B cell (primary cell): ENCODE measurements around the gene TSEN34. TPM values are rescaled to one million over a fixed set of nuclear protein-coding genes. Genes with fewer than 3 reads are reported as not detected.
"Not testable (repeated sequence)": the region's sequence is repeated elsewhere in the genome, so short reads cannot be mapped to it uniquely, and the experiment has no call there.

Source experiments
- ATAC-seq: fragments of 200-7000 bp; cut with Tn5 transposase; one replicate; pipeline ENCODE4 v1.10.0; 2021; ENCODE audit warnings: low read depth, mild to moderate bottlenecking, moderate number of reproducible peaks, moderate library complexity
- CTCF ChIA-PET: fragments of 350-600 bp; sonication (Branson Sonifier 250); formaldehyde crosslinking; loops from one replicate; lab custom pipeline; 2021; ENCODE audit warnings: antibody characterized with exemption, inconsistent platforms; lab: Charles Lee
- POLR2A ChIA-PET: fragments of 350-600 bp; sonication (Branson Sonifier 250); formaldehyde crosslinking; loops from one replicate; lab custom pipeline; 2021; ENCODE audit warnings: antibody characterized with exemption; lab: Charles Lee
- DNase-seq: peaks from one replicate; pipeline ENCODE4 v3.0.0; 2013
- H2AFZ ChIP-seq: 2 replicates; pipeline ENCODE4 v1.6.1; 2012; ENCODE audit warnings: mild to moderate bottlenecking, low read depth, low read length; ENCODE audit not compliant: insufficient read depth, poor library complexity, severe bottlenecking
- H3K27ac ChIP-seq, 2 donors: 1 replicate in 1 of 2; 2 replicates in 1 of 2; pipeline ENCODE4 v1.5.1; 2012 to 2013; ENCODE audit warnings: low read length in 2 of 2, mild to moderate bottlenecking in 2 of 2, moderate library complexity in 1 of 2
- H3K27me3 ChIP-seq, 4 experiments: fragments of 200-600 bp in 1 of 4; sonication (generic) in 1 of 4; replicated peaks in 1 of 4; 1 replicate in 2 of 4; 2 replicates in 2 of 4; pipeline versions ENCODE4 v1.6.1 to v1.7.0; 2013 to 2016; ENCODE audit warnings: low read length in 3 of 4, mild to moderate bottlenecking in 2 of 4, mixed read lengths in 1 of 4, moderate library complexity in 1 of 4; ENCODE audit not compliant: insufficient read depth in 4 of 4, control insufficient read depth in 3 of 4; ENCODE audit errors: control extremely low read depth in 1 of 4
- H3K36me3 ChIP-seq, 2 experiments: replicated peaks in 1 of 2; 1 replicate in 1 of 2; 2 replicates in 1 of 2; pipeline versions ENCODE4 v1.6.1 to v1.7.1; 2013; ENCODE audit warnings: low read length in 1 of 2; ENCODE audit not compliant: insufficient read depth in 2 of 2, control insufficient read depth in 1 of 2; ENCODE audit errors: control extremely low read depth in 1 of 2, extremely low read depth in 1 of 2
- H3K4me1 ChIP-seq, 2 donors: fragments of 200-600 bp in 1 of 2; sonication (generic) in 1 of 2; 1 replicate in 1 of 2; 2 replicates in 1 of 2; pipeline versions ENCODE4 v1.5.1 to v1.6.1; 2013 to 2017; ENCODE audit warnings: low read length in 2 of 2; ENCODE audit not compliant: control insufficient read depth in 2 of 2, insufficient read depth in 2 of 2
- H3K4me2 ChIP-seq: replicated peaks from 2 replicates; pipeline ENCODE3; 2012; ENCODE audit warnings: mild to moderate bottlenecking, low read depth, low read length; ENCODE audit not compliant: poor library complexity, severe bottlenecking
- H3K4me3 ChIP-seq, 5 experiments: fragments of 200-600 bp in 1 of 5; sonication (generic) in 1 of 5; 1 replicate in 3 of 5; 2 replicates in 2 of 5; pipeline versions ENCODE4 v1.5.1 to v1.7.0; 2011 to 2016; ENCODE audit warnings: low read length in 4 of 5, mild to moderate bottlenecking in 4 of 5, low read depth in 2 of 5, control low read depth in 1 of 5, moderate library complexity in 1 of 5; ENCODE audit not compliant: insufficient read depth in 1 of 5; ENCODE audit errors: control extremely low read depth in 1 of 5, extremely low read depth in 1 of 5
- H3K79me2 ChIP-seq: fragments of 200-600 bp; sonication (generic); one replicate; pipeline ENCODE4 v1.6.0; 2016; ENCODE audit warnings: low read length; ENCODE audit not compliant: control insufficient read depth, insufficient read depth
- H3K9ac ChIP-seq: fragments of 200-600 bp; sonication (generic); 2 replicates; pipeline ENCODE4 v1.6.1; 2017; ENCODE audit warnings: mild to moderate bottlenecking, low read length, moderate library complexity
- H3K9me3 ChIP-seq, 3 donors: one replicate each; pipeline versions ENCODE4 v1.6.1 to v1.7.1; 2013; ENCODE audit warnings: low read length in 2 of 3; ENCODE audit not compliant: control insufficient read depth in 2 of 3, insufficient read depth in 1 of 3; ENCODE audit errors: control extremely low read depth in 1 of 3
- H4K20me1 ChIP-seq: 2 replicates; pipeline ENCODE4 v1.6.0; 2012; ENCODE audit warnings: mild to moderate bottlenecking, low read length; ENCODE audit not compliant: insufficient read depth, control insufficient read depth, poor library complexity, severe bottlenecking
- H3K27ac Mint-ChIP-seq: one replicate; pipeline ENCODE4 v1.8.0; 2021; ENCODE audit warnings: mixed read lengths
- H3K27me3 Mint-ChIP-seq: one replicate; pipeline ENCODE4 v1.8.0; 2021; ENCODE audit warnings: mixed read lengths
- H3K4me1 Mint-ChIP-seq: one replicate; pipeline ENCODE4 v1.8.0; 2021; ENCODE audit warnings: mixed read lengths
- H3K4me3 Mint-ChIP-seq: one replicate; pipeline ENCODE4 v1.8.0; 2021; ENCODE audit warnings: mixed read lengths
- H3K9me3 Mint-ChIP-seq: one replicate; pipeline ENCODE4 v1.8.0; 2022; ENCODE audit warnings: mixed read lengths; ENCODE audit not compliant: insufficient read depth
- CTCF ChIP-seq: fragments of 200-600 bp; IDR thresholded peaks from one replicate; pipeline ENCODE4 v1.8.0; 2022; ENCODE audit warnings: antibody characterized with exemption, mild to moderate bottlenecking
- EZH2 ChIP-seq: IDR thresholded peaks from 2 replicates; pipeline ENCODE4 v1.6.1; 2012; ENCODE audit warnings: borderline replicate concordance, low read depth, mild to moderate bottlenecking, moderate library complexity, low read length; ENCODE audit not compliant: insufficient read depth, poor library complexity, severe bottlenecking
- WGBS: methylation state at CpG from one replicate; pipeline ENCODE4 v1.1.5; 2013; ENCODE audit warnings: missing lambda C conversion rate; ENCODE audit not compliant: insufficient coverage; 5-methylcytosine and 5-hydroxymethylcytosine counted together
- intact Hi-C: fragments of 100-400 bp; cut with micrococcal nuclease; formaldehyde crosslinking; loops from one replicate; pipeline ENCODE4 v1.10.0; 2022
- polyA plus RNA-seq: library from polyadenylated mRNA; depleted of rRNA; stranded (reverse); fragments of >200 nt; gene quantifications from 2 replicates; pipeline ENCODE4 v1.2.3, GENCODE V29; 2012
- total RNA-seq, 2 donors: library from RNA; stranded (reverse); fragments of 120-200 nt in 1 of 2; gene quantifications; 1 replicate in 1 of 2; 2 replicates in 1 of 2; pipeline versions ENCODE4 v1.2.3 to v1.2.4, GENCODE V29; 2013 to 2022

TSEN34 gene
- total and polyA plus RNA-seq, 2 donors (not counting 1 experiment from before 2014, with no cell fraction given) = 17.6 to 25.1 TPM

GRCh38 chr19:54209811-54210494 lies 18.8 kb downstream of the TSEN34 start:
- ChIA-PET CTCF (interaction anchor here (1.2 kb wide), 1 partner anchor 21 kb away, joined by 3 read pairs; the partner anchor contains the start of gene MBOAT7), POLR2A (no interaction called here)
- H3K4me1 ChIP-seq = peaks cover 17 to 50% of the 10 kb centered on the region in 2 donors
- 39% methylated on average over 9 of the region's 10 CpGs for WGBS
- no peak overlapping the region for H2AFZ ChIP-seq
- H3K27me3 ChIP-seq = no peaks in the 10 kb centered on the region
- H3K4me1 Mint-ChIP-seq = peaks cover 48% of the 10 kb centered on the region
- intact Hi-C loops = no loop called here
- H4K20me1 ChIP-seq = peaks cover 62% of the 10 kb centered on the region
- peak overlapping the region in 1 of 2 donors; percentile 16 for H3K27ac ChIP-seq
- peak overlapping the region; percentile 66 for H3K27ac Mint-ChIP-seq
- no peak overlapping the region for H3K4me2 ChIP-seq
- no peaks in the 10 kb centered on the region for H3K27me3 Mint-ChIP-seq
- peak overlapping the region; percentile 30 for H3K4me3 Mint-ChIP-seq
- ATAC-seq = peak; percentile 9
- no peak overlapping the region for H3K9ac ChIP-seq
- H3K9me3 ChIP-seq = no peaks in the 10 kb centered on the region
- H3K4me3 ChIP-seq = no peak overlapping the region
- H3K79me2 ChIP-seq = peaks cover 60% of the 10 kb centered on the region
- H3K9me3 Mint-ChIP-seq = no peaks in the 10 kb centered on the region
- DNase-seq = no peak
- no peak for TF ChIP-seq EZH2
- TF ChIP-seq CTCF = no peak
- peaks cover 0 to 29% of the 10 kb centered on the region in 2 experiments for H3K36me3 ChIP-seq

GRCh38 chr19:54211235-54211634 lies 20.1 kb downstream of the TSEN34 start:
- Histone ChIP-seq H3K4me1 (peaks cover 12 to 46% of the 10 kb centered on the region in 2 donors), H3K27me3 (no peaks in the 10 kb centered on the region), H3K27ac (peak overlapping the region in 1 of 2 donors; percentile 26), H3K4me3 (no peak overlapping the region), H3K9ac (no peak overlapping the region), H3K4me2 (no peak overlapping the region), H3K79me2 (peaks cover 47% of the 10 kb centered on the region), H3K9me3 (no peaks in the 10 kb centered on the region), H2AFZ (no peak overlapping the region), H3K36me3 (peaks cover 0 to 16% of the 10 kb centered on the region in 2 experiments), H4K20me1 (peaks cover 49% of the 10 kb centered on the region)
- Mint-ChIP-seq H3K4me1 (peaks cover 39% of the 10 kb centered on the region), H3K27ac (peak overlapping the region; percentile 62), H3K27me3 (no peaks in the 10 kb centered on the region), H3K4me3 (no peak overlapping the region), H3K9me3 (no peaks in the 10 kb centered on the region)
- ChIA-PET POLR2A (interaction anchor here (1.1 to 1.4 kb wide), 2 partner anchors 11 to 12 kb away, joined by 3 to 5 read pairs; partner anchors contain the start of gene RPS9), CTCF (interaction anchor here (1.2 kb wide), 1 partner anchor 22 kb away, joined by 3 read pairs; the partner anchor contains the start of gene MBOAT7)
- ATAC-seq (no peak), DNase-seq (no peak)
- intact Hi-C loops = no loop called here
- TF ChIP-seq EZH2 (no peak), CTCF (no peak)
- 84% methylated on average over 12 of the region's 12 CpGs for WGBS

GRCh38 chr19:54214217-54214616 lies 23.1 kb downstream of the TSEN34 start:
- ATAC-seq, H2AFZ ChIP-seq, H3K27me3 Mint-ChIP-seq, H3K36me3 ChIP-seq, H3K4me2 ChIP-seq, POLR2A ChIA-PET, H3K9ac ChIP-seq, DNase-seq, H3K9me3 ChIP-seq, H3K27ac ChIP-seq, H3K4me3 Mint-ChIP-seq, intact Hi-C loops, H3K4me3 ChIP-seq, H3K27ac Mint-ChIP-seq, H3K27me3 ChIP-seq, H3K9me3 Mint-ChIP-seq, CTCF ChIA-PET: not testable (repeated sequence)
- peaks cover 18% of the 10 kb centered on the region for H3K4me1 Mint-ChIP-seq
- Histone ChIP-seq H3K4me1 (peaks cover 0 to 17% of the 10 kb centered on the region in 2 donors), H4K20me1 (peaks cover 19% of the 10 kb centered on the region), H3K79me2 (peaks cover 21% of the 10 kb centered on the region)
- no CpG with 5 or more reads among the region's 5 CpGs for WGBS
